Neural cell (in vitro differentiated cells): ENCODE measurements around the gene BABAM1. TPM values are rescaled to one million over a fixed set of nuclear protein-coding genes. Genes with fewer than 3 reads are reported as not detected.

Experiments used
- H2AFZ ChIP-seq: fragments of 200-600, 300-800 bp; sonication (generic), shearing (Covaris generic); 2 replicates; pipeline ENCODE4 v1.6.0; 2014; ENCODE audit warnings: low read depth, mild to moderate bottlenecking, antibody characterized with exemption, low read length, moderate library complexity
- H3F3A ChIP-seq: fragments of 200-600 bp; shearing (Covaris generic); 2 replicates; pipeline ENCODE4 v1.6.1; 2016; ENCODE audit warnings: mild to moderate bottlenecking, moderate library complexity, mixed read lengths, antibody characterized with exemption, low read length; ENCODE audit not compliant: insufficient read depth, poor library complexity, severe bottlenecking
- H3K27ac ChIP-seq: fragments of 200-600, 300-800 bp; sonication (generic), shearing (Covaris generic); 2 replicates; pipeline ENCODE4 v1.5.1; 2014; ENCODE audit warnings: mild to moderate bottlenecking, low read length, moderate library complexity
- H3K27me3 ChIP-seq: fragments of 300-800, 200-600 bp; sonication (generic), shearing (Covaris generic); 2 replicates; pipeline ENCODE4 v1.6.0; 2014; ENCODE audit warnings: mild to moderate bottlenecking, low read depth, low read length, moderate library complexity; ENCODE audit not compliant: insufficient read depth
- H3K36me3 ChIP-seq: fragments of 300-800, 200-600 bp; sonication (generic), shearing (Covaris generic); 2 replicates; pipeline ENCODE4 v1.5.1; 2014; ENCODE audit warnings: mild to moderate bottlenecking, antibody characterized with exemption, low read length, moderate library complexity; ENCODE audit not compliant: insufficient read depth
- H3K4me2 ChIP-seq: fragments of 300-800, 200-600 bp; sonication (generic), shearing (Covaris generic); 2 replicates; pipeline ENCODE4 v1.6.0; 2014; ENCODE audit warnings: mild to moderate bottlenecking, low read length
- H3K4me3 ChIP-seq: fragments of 300-800, 200-600 bp; sonication (generic), shearing (Covaris generic); 2 replicates; pipeline ENCODE4 v1.5.1; 2014; ENCODE audit warnings: mild to moderate bottlenecking, low read length, moderate library complexity
- H3K79me2 ChIP-seq: fragments of 200-600 bp; shearing (Covaris generic); replicated peaks from 2 replicates; pipeline ENCODE4 v1.6.0; 2014; ENCODE audit warnings: mild to moderate bottlenecking, low read length, moderate library complexity; ENCODE audit not compliant: insufficient read depth
- H3K9ac ChIP-seq: fragments of 300-800, 200-600 bp; sonication (generic), shearing (Covaris generic); 2 replicates; pipeline ENCODE4 v1.6.1; 2016; ENCODE audit warnings: mild to moderate bottlenecking, low read length, mixed read lengths
- H3K9me2 ChIP-seq: fragments of 200-600 bp; shearing (Covaris generic); 2 replicates; pipeline ENCODE4 v1.6.1; 2016; ENCODE audit warnings: mild to moderate bottlenecking, low read length, mixed read lengths; ENCODE audit not compliant: insufficient read depth
- H3K9me3 ChIP-seq: fragments of 200-600, 300-800 bp; sonication (generic), shearing (Covaris generic); 2 replicates; pipeline ENCODE4 v1.6.1; 2016; ENCODE audit warnings: mild to moderate bottlenecking, mixed run types, low read length, moderate library complexity, mixed read lengths
- H4K20me1 ChIP-seq: fragments of 200-600 bp; shearing (Covaris generic); 2 replicates; pipeline ENCODE4 v1.6.1; 2016; ENCODE audit warnings: mild to moderate bottlenecking, mixed run types; ENCODE audit not compliant: insufficient read depth
- EP300 ChIP-seq: fragments of 450-650 bp; conservative IDR thresholded peaks from 2 replicates; pipeline ENCODE4 v1.6.1; 2014; ENCODE audit warnings: antibody characterized with exemption, mild to moderate bottlenecking, moderate library complexity; ENCODE audit not compliant: poor library complexity, severe bottlenecking
- EZH2 ChIP-seq: fragments of 200-600, 300-800 bp; shearing (Covaris generic), sonication (generic); IDR thresholded peaks from 2 replicates; pipeline ENCODE4 v1.6.1; 2014; ENCODE audit warnings: antibody characterized with exemption, low read length, borderline replicate concordance, mild to moderate bottlenecking; ENCODE audit not compliant: insufficient read depth, poor library complexity, severe bottlenecking
- MXI1 ChIP-seq: fragments of 450-650 bp; conservative IDR thresholded peaks from 2 replicates; pipeline ENCODE4 v1.6.1; 2014; ENCODE audit warnings: antibody characterized with exemption, mild to moderate bottlenecking; ENCODE audit not compliant: poor library complexity, severe bottlenecking
- POLR2AphosphoS5 ChIP-seq: IDR thresholded peaks from 2 replicates; pipeline ENCODE4 v1.6.1; 2012
- RAD21 ChIP-seq: fragments of 450-650 bp; conservative IDR thresholded peaks from 2 replicates; pipeline ENCODE4 v1.6.1; 2014; ENCODE audit warnings: antibody characterized with exemption, mild to moderate bottlenecking, moderate library complexity
- SMC3 ChIP-seq: fragments of 450-650 bp; conservative IDR thresholded peaks from 2 replicates; pipeline ENCODE4 v1.6.1; 2014; ENCODE audit warnings: antibody characterized with exemption, mild to moderate bottlenecking, moderate library complexity; ENCODE audit not compliant: poor library complexity
- TAF1 ChIP-seq: IDR thresholded peaks from 2 replicates; pipeline ENCODE4 v1.6.1; 2012; ENCODE audit warnings: low read depth
- polyA plus RNA-seq: library from polyadenylated mRNA; depleted of rRNA; stranded (reverse); fragments of >200 nt; gene quantifications from 2 replicates; pipeline ENCODE4 v1.2.3, GENCODE V29; 2014
- TF ChIP-seq, protein P1 (sequence below): IDR thresholded peaks from 2 replicates; pipeline ENCODE4 v1.6.1; 2012; ENCODE audit warnings: borderline replicate concordance
- TF ChIP-seq, protein P2 (sequence below): fragments of 450-650 bp; IDR thresholded peaks from 2 replicates; pipeline ENCODE4 v1.5.1; 2014; ENCODE audit warnings: antibody characterized with exemption, mild to moderate bottlenecking, moderate library complexity; ENCODE audit not compliant: poor library complexity, severe bottlenecking

Gene BABAM1
- polyA plus RNA-seq, 1 donor from 2014 or later = 123 TPM

DNA sequence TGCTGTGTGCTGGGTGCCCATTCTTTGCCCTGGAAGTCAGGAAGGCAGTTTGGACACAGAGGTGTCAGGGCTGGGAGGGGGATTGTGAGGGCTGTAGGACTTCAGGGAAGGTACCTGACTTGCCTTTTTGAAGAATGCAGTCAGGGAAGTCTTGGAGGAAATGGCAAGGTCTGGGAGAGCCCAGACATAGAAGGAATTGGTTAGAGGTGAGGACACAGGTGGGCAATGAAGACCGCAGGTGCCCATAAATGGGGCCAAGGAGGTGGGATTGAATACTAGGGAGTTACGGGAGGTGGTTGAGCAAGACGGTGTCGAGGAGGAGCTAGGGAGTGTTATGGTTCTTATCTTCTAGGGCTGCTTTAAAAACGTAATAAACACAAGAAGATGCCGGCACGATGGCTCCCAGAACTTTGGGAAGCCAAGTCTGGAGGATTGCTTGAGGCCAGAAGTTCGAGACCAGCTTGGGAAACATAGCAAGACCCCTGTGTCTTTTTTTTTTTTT is 40.7 kb downstream of the BABAM1 start:
- H3K4me2 ChIP-seq = no peak overlapping the region
- H3K79me2 ChIP-seq = peaks cover 18% of the 10 kb centered on the region
- no peak for TF ChIP-seq SMC3
- TF ChIP-seq, protein P1, sequence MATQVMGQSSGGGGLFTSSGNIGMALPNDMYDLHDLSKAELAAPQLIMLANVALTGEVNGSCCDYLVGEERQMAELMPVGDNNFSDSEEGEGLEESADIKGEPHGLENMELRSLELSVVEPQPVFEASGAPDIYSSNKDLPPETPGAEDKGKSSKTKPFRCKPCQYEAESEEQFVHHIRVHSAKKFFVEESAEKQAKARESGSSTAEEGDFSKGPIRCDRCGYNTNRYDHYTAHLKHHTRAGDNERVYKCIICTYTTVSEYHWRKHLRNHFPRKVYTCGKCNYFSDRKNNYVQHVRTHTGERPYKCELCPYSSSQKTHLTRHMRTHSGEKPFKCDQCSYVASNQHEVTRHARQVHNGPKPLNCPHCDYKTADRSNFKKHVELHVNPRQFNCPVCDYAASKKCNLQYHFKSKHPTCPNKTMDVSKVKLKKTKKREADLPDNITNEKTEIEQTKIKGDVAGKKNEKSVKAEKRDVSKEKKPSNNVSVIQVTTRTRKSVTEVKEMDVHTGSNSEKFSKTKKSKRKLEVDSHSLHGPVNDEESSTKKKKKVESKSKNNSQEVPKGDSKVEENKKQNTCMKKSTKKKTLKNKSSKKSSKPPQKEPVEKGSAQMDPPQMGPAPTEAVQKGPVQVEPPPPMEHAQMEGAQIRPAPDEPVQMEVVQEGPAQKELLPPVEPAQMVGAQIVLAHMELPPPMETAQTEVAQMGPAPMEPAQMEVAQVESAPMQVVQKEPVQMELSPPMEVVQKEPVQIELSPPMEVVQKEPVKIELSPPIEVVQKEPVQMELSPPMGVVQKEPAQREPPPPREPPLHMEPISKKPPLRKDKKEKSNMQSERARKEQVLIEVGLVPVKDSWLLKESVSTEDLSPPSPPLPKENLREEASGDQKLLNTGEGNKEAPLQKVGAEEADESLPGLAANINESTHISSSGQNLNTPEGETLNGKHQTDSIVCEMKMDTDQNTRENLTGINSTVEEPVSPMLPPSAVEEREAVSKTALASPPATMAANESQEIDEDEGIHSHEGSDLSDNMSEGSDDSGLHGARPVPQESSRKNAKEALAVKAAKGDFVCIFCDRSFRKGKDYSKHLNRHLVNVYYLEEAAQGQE = no peak
- no peak for TF ChIP-seq TAF1
- TF ChIP-seq, protein P2, sequence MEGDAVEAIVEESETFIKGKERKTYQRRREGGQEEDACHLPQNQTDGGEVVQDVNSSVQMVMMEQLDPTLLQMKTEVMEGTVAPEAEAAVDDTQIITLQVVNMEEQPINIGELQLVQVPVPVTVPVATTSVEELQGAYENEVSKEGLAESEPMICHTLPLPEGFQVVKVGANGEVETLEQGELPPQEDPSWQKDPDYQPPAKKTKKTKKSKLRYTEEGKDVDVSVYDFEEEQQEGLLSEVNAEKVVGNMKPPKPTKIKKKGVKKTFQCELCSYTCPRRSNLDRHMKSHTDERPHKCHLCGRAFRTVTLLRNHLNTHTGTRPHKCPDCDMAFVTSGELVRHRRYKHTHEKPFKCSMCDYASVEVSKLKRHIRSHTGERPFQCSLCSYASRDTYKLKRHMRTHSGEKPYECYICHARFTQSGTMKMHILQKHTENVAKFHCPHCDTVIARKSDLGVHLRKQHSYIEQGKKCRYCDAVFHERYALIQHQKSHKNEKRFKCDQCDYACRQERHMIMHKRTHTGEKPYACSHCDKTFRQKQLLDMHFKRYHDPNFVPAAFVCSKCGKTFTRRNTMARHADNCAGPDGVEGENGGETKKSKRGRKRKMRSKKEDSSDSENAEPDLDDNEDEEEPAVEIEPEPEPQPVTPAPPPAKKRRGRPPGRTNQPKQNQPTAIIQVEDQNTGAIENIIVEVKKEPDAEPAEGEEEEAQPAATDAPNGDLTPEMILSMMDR = no peak
- no peak for TF ChIP-seq RAD21
- no peak for TF ChIP-seq EP300
- TF ChIP-seq MXI1 = no peak
- no peak for TF ChIP-seq EZH2
- TF ChIP-seq POLR2AphosphoS5 = no peak
- no peaks in the 10 kb centered on the region for H4K20me1 ChIP-seq
- H3K9ac ChIP-seq = no peak overlapping the region
- no peak overlapping the region for H2AFZ ChIP-seq
- no peaks in the 10 kb centered on the region for H3K27me3 ChIP-seq
- no peaks in the 10 kb centered on the region for H3K9me3 ChIP-seq
- no peak overlapping the region for H3K27ac ChIP-seq
- no peaks in the 10 kb centered on the region for H3F3A ChIP-seq
- H3K9me2 ChIP-seq = no peaks in the 10 kb centered on the region
- H3K4me3 ChIP-seq = no peak overlapping the region
- H3K36me3 ChIP-seq = no peaks in the 10 kb centered on the region

DNA sequence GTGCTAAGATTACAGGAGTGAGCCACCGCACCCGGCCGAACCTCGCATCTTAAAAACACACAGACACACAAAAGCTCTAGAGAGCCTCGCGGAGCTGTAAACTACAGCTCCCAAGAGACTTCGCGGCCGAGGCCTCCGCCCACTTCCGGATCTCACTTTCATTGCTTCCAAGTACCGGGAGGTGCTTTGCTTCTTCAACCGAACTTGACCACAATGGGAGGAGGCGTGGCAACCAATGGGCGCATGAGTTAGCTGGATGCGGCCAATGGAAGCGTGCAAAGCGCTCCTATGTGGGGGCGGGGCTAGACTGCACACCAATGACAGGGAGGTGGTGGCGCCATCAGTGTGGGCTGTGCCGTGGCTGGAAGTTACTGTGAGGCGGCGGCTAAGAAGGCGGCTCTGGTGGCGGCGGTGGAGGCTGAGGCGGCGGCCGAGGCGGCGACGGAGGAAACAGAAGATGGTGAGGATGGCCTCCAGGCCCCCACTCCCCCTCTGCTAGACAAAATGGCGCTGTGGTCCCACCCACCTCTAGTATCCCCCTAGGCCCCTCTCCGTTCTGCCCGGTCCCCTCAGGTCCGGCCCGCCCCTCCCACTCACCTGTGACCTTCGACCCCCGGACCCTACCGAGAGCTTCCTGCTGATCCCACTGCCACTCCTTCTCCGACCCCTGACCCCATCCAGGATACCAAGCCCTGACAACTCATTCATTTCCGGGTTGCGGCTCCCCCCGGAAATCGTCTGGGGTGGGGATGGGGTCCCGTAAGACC is 42.1 kb downstream of the BABAM1 start, which contains the start of gene DDA1:
Gene DDA1 (plus strand): TSS at position 366 of the 767 bp plus-strand sequence. CDS start 92 bp downstream, at position 458.
- TF ChIP-seq EZH2 (no peak), TAF1 (peak; percentile 43), RAD21 (no peak), MXI1 (peak; percentile 50), POLR2AphosphoS5 (peak; percentile 91), EP300 (no peak)
- TF ChIP-seq, protein P1 = peak; percentile 54
- TF ChIP-seq, protein P2 = peak; percentile 28
- no peaks in the 10 kb centered on the region for H3F3A ChIP-seq
- H3K9me3 ChIP-seq = no peaks in the 10 kb centered on the region
- H3K4me3 ChIP-seq = peak within 1 kb of the TSS; percentile 97
- peak within 1 kb of the TSS; percentile 33 for H2AFZ ChIP-seq
- peak within 1 kb of the TSS; percentile 75 for H3K4me2 ChIP-seq
- peaks cover 18% of the 10 kb centered on the region for H3K79me2 ChIP-seq
- H3K9me2 ChIP-seq = no peaks in the 10 kb centered on the region
- no peaks in the 10 kb centered on the region for H3K36me3 ChIP-seq
- no peaks in the 10 kb centered on the region for H3K27me3 ChIP-seq
- H4K20me1 ChIP-seq = no peaks in the 10 kb centered on the region
- peak within 1 kb of the TSS; percentile 82 for H3K9ac ChIP-seq
- peak within 1 kb of the TSS; percentile 61 for H3K27ac ChIP-seq
